ENCODE data around the gene IGLL1. TPM values are rescaled to one million over a fixed set of nuclear protein-coding genes. Genes with fewer than 3 reads are reported as not detected.
"Not testable (repeated sequence)": the region's sequence is repeated elsewhere in the genome, so short reads cannot be mapped to it uniquely, and the experiment has no call there.

The IGLL1 gene
- total and polyA plus RNA-seq, 2 experiments from 2014 or later: not detected

- Histone ChIP-seq H3K27me3 (replicated peaks; ENCODE audit: insufficient read depth) (peaks cover 11% of the 10 kb centered on the region; the same call in 1 of the 2 replicates), H2AFZ (no peak overlapping the region), H3K9me2 (ENCODE audit: insufficient read depth) (no peaks in the 10 kb centered on the region), H3K9ac (no peak overlapping the region), H3K4me3 (no peak overlapping the region), H3K27ac (no peak overlapping the region), H3F3A (ENCODE audit: insufficient read depth) (no peaks in the 10 kb centered on the region), H3K9me3 (ENCODE audit: low read depth) (no peaks in the 10 kb centered on the region), H4K20me1 (ENCODE audit: insufficient read depth) (no peaks in the 10 kb centered on the region), H3K4me2 (ENCODE audit: unreplicated experiment) (no peak overlapping the region), H3K36me3 (ENCODE audit: low read depth) (no peaks in the 10 kb centered on the region), H3K4me1 (ENCODE audit: insufficient read depth) (no peaks in the 10 kb centered on the region), H3K79me2 (ENCODE audit: insufficient read depth) (no peaks in the 10 kb centered on the region)
- peak; percentile 38 for DNase-seq
- TF ChIP-seq EZH2 (IDR thresholded peaks at IDR 0.05; ENCODE audit: insufficient read depth, poor library complexity, severe bottlenecking) (no peak), EZH2phosphoT487 (IDR thresholded peaks at IDR 0.05; ENCODE audit: insufficient read depth, low read depth) (no peak)
- 47 to 52% methylated on average over 5 of the region's 5 CpGs for WGBS, 2 experiments (ENCODE audit: low coverage in 1 of 2, low lambda C conversion rate in 2 of 2, missing lambda C conversion rate in 2 of 2)
- in situ Hi-C loops (cut with MboI): loop anchor here (25.0 kb wide), 1 partner anchor 356 kb away; the partner anchor contains the start of gene BCR
Observed at GRCh38 chr22:23542933-23543332, 37.2 kb downstream of the IGLL1 start.

- H3K9me3 ChIP-seq (ENCODE audit: low read depth); H4K20me1 ChIP-seq (ENCODE audit: insufficient read depth); DNase-seq; H3K4me1 ChIP-seq (ENCODE audit: insufficient read depth); H3K36me3 ChIP-seq (ENCODE audit: low read depth); H3K4me3 ChIP-seq; H3F3A ChIP-seq (ENCODE audit: insufficient read depth); H3K9me2 ChIP-seq (ENCODE audit: insufficient read depth); H3K79me2 ChIP-seq (ENCODE audit: insufficient read depth); H3K27ac ChIP-seq; H3K9ac ChIP-seq; H2AFZ ChIP-seq; H3K4me2 ChIP-seq (ENCODE audit: unreplicated experiment): not testable (repeated sequence)
- in situ Hi-C loops (cut with MboI): loop anchor here (25.0 kb wide), 1 partner anchor 355 kb away; the partner anchor contains the start of gene BCR
- WGBS, 2 experiments (ENCODE audit: low coverage in 1 of 2, low lambda C conversion rate in 2 of 2, missing lambda C conversion rate in 2 of 2): 34 to 36% methylated on average over 3 of the region's 3 CpGs
- peaks cover 11% of the 10 kb centered on the region; the same call in 1 of the 2 replicates for H3K27me3 ChIP-seq (replicated peaks; ENCODE audit: insufficient read depth)
Observed at GRCh38 chr22:23542391-23542790, 37.7 kb downstream of the IGLL1 start.

- H3K4me2 ChIP-seq (ENCODE audit: unreplicated experiment); H3K9me3 ChIP-seq (ENCODE audit: low read depth); H3K4me3 ChIP-seq; H2AFZ ChIP-seq; H3K27me3 ChIP-seq (replicated peaks; ENCODE audit: insufficient read depth); H3K9ac ChIP-seq; H3K4me1 ChIP-seq (ENCODE audit: insufficient read depth); H3K27ac ChIP-seq; H4K20me1 ChIP-seq (ENCODE audit: insufficient read depth); H3F3A ChIP-seq (ENCODE audit: insufficient read depth); H3K9me2 ChIP-seq (ENCODE audit: insufficient read depth); H3K79me2 ChIP-seq (ENCODE audit: insufficient read depth); H3K36me3 ChIP-seq (ENCODE audit: low read depth): not testable (repeated sequence)
- peak; percentile 38 for DNase-seq
- in situ Hi-C loops (cut with MboI): loop anchor here (25.0 kb wide), 1 partner anchor 355 kb away; the partner anchor contains the start of gene BCR
- WGBS, 2 experiments (ENCODE audit: low coverage in 1 of 2, low lambda C conversion rate in 2 of 2, missing lambda C conversion rate in 2 of 2): 1 to 3% methylated on average over 7 of the region's 7 CpGs
Observed at GRCh38 chr22:23541849-23542281, 38.2 kb downstream of the IGLL1 start.

- H3K27me3 ChIP-seq (replicated peaks; ENCODE audit: insufficient read depth); H4K20me1 ChIP-seq (ENCODE audit: insufficient read depth); H2AFZ ChIP-seq; H3K4me2 ChIP-seq (ENCODE audit: unreplicated experiment); H3K36me3 ChIP-seq (ENCODE audit: low read depth); H3K9me3 ChIP-seq (ENCODE audit: low read depth); DNase-seq; H3K9me2 ChIP-seq (ENCODE audit: insufficient read depth); H3K4me3 ChIP-seq; H3K4me1 ChIP-seq (ENCODE audit: insufficient read depth); H3K9ac ChIP-seq; H3K79me2 ChIP-seq (ENCODE audit: insufficient read depth); H3F3A ChIP-seq (ENCODE audit: insufficient read depth); H3K27ac ChIP-seq: not testable (repeated sequence)
- in situ Hi-C loops (cut with MboI): loop anchor here (25.0 kb wide), 1 partner anchor 354 kb away; the partner anchor contains the start of gene BCR
- 71 to 72% methylated on average over 5 of the region's 5 CpGs for WGBS, 2 experiments (ENCODE audit: low coverage in 1 of 2, low lambda C conversion rate in 2 of 2, missing lambda C conversion rate in 2 of 2)
Observed at GRCh38 chr22:23540837-23541236, 39.3 kb downstream of the IGLL1 start.

GRCh38 chr22:23539839-23540198 lies 40.3 kb downstream of the IGLL1 start:
- not testable (repeated sequence) for DNase-seq
- 7 to 15% methylated on average over 7 of the region's 7 CpGs for WGBS, 2 experiments (ENCODE audit: low coverage in 1 of 2, low lambda C conversion rate in 2 of 2, missing lambda C conversion rate in 2 of 2)

More at GRCh38 chr22:23539839-23540198, 40.3 kb downstream of the IGLL1 start:
- H3F3A ChIP-seq (ENCODE audit: insufficient read depth); H3K9ac ChIP-seq; H3K9me3 ChIP-seq (ENCODE audit: low read depth); H3K4me3 ChIP-seq; H3K9me2 ChIP-seq (ENCODE audit: insufficient read depth); H3K4me1 ChIP-seq (ENCODE audit: insufficient read depth); H3K36me3 ChIP-seq (ENCODE audit: low read depth); H4K20me1 ChIP-seq (ENCODE audit: insufficient read depth); H3K27ac ChIP-seq; H3K4me2 ChIP-seq (ENCODE audit: unreplicated experiment); H3K79me2 ChIP-seq (ENCODE audit: insufficient read depth); H3K27me3 ChIP-seq (replicated peaks; ENCODE audit: insufficient read depth): not testable (repeated sequence)
- in situ Hi-C loops (cut with MboI): loop anchor here (25.0 kb wide), 1 partner anchor 353 kb away; the partner anchor contains the start of gene BCR
- H2AFZ ChIP-seq: peak overlapping the region; percentile 76; the same call in 1 of the 2 replicates

All from GM23248 (cell line).